Astrocyte of the spinal cord (primary cell): ENCODE data around the gene RESF1.
A peak's percentile ranks its signal among the peaks of the same experiment; 100 is the strongest.

Experiments
- DNase-seq: peaks from one replicate; pipeline ENCODE4 v3.0.0; 2011; ENCODE audit warnings: low read depth, low spot score
- H3K4me3 ChIP-seq: 2 replicates; pipeline ENCODE4 v1.5.1; 2011; ENCODE audit warnings: low read depth, mild to moderate bottlenecking, low read length, moderate library complexity
- CTCF ChIP-seq: IDR thresholded peaks from 2 replicates; pipeline ENCODE4 v1.5.1; 2012; ENCODE audit warnings: low read depth, mild to moderate bottlenecking, low read length, inconsistent platforms
- in situ Hi-C: cut with HindIII; loops from 2 replicates; pipeline ENCODE4 v1.10.0; 2017; ENCODE audit warnings: low sequenced_read_pairs

Gene RESF1

DNA sequence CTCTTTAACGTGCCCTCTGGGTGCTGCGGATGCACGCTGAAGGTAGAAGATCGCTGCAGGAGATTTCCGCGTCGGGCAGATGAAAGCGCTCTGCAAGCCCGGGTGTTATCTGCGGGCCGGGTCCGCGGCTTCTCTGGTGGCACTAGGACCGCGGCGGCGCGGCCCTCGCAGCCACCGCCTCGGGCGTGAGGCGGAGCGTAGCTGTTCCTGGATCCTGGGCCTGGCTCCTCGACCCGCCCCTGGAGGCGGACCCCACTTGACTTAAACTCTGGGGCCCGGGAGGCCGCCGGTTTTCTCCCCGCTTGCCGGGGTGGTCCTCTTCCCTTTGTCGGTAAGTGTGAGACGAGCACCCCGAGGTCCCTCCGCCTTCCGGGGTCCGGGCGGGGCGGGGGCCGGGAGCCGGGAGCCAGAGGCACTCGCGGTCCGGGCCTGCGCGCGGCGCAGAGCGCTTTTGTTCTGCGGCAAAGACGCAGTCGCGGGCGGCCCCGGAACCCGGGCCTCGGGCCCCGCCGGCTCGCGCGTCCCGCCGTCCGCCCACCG, at the start of gene RESF1:
RESF1 (plus strand) TSS at position 255 of the 540 bp plus-strand sequence. CDS start 21,541 bp downstream, outside the sequence.
- TF ChIP-seq CTCF, result no peak

DNA sequence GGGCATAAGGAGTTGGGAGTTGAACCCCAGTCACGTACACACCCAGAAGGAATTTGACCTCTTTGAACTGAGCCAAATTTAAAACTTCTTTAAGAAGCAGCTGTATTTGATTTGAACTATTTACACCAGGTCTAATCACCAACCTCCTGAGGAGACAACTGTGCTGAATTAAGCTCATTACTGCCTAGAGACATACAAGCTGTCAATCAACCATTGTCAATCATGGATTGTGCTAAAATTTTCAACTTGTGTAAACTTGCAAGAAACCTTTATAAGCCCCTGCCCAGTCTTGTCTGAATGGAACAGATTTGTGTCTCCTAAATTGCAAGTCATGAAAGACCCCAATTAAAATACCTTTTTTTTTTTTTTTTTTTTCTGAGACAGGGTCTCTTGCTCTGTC, 44.3 kb upstream of the RESF1 start:
- in situ Hi-C loops, result no loop called here
- no peak overlapping the region for H3K4me3 ChIP-seq
- no peak for DNase-seq
- TF ChIP-seq CTCF, result no peak

More for the DNA sequence above, at the start of gene RESF1:
- DNase-seq, result peak; percentile 89
- in situ Hi-C loops, result no loop called here
- peak within 1 kb of the TSS; percentile 74 for H3K4me3 ChIP-seq

- in situ Hi-C loops, result no loop called here
- no peak for TF ChIP-seq CTCF
- DNase-seq, result no peak
- H3K4me3 ChIP-seq, result no peak overlapping the region
Observed at GRCh38 chr12:31915446-31915845, 43.8 kb upstream of the RESF1 start.

- peak; percentile 41 for DNase-seq
- TF ChIP-seq CTCF, result no peak
- in situ Hi-C loops, result no loop called here
- no peak overlapping the region for H3K4me3 ChIP-seq
Observed at GRCh38 chr12:31922341-31923062, 36.7 kb upstream of the RESF1 start.

- H3K4me3 ChIP-seq, result no peak overlapping the region
- in situ Hi-C loops, result no loop called here
- no peak for DNase-seq
- TF ChIP-seq CTCF, result no peak
Observed at GRCh38 chr12:31923063-31923412, 36.2 kb upstream of the RESF1 start.

- no peak overlapping the region for H3K4me3 ChIP-seq
- no peak for TF ChIP-seq CTCF
- in situ Hi-C loops, result no loop called here
- no peak for DNase-seq
Observed at GRCh38 chr12:31928246-31929026, 30.8 kb upstream of the RESF1 start.
